ENCODE data around the gene BUD23. TPM values are rescaled to one million over a fixed set of nuclear protein-coding genes. Genes with fewer than 3 reads are reported as not detected.

The BUD23 gene
- total and polyA plus RNA-seq, 9 of the 15 experiments (the other 6 are each of a cell fraction or from before 2014, with no cell fraction given): 79.5 to 270 (median 150) TPM

DNA sequence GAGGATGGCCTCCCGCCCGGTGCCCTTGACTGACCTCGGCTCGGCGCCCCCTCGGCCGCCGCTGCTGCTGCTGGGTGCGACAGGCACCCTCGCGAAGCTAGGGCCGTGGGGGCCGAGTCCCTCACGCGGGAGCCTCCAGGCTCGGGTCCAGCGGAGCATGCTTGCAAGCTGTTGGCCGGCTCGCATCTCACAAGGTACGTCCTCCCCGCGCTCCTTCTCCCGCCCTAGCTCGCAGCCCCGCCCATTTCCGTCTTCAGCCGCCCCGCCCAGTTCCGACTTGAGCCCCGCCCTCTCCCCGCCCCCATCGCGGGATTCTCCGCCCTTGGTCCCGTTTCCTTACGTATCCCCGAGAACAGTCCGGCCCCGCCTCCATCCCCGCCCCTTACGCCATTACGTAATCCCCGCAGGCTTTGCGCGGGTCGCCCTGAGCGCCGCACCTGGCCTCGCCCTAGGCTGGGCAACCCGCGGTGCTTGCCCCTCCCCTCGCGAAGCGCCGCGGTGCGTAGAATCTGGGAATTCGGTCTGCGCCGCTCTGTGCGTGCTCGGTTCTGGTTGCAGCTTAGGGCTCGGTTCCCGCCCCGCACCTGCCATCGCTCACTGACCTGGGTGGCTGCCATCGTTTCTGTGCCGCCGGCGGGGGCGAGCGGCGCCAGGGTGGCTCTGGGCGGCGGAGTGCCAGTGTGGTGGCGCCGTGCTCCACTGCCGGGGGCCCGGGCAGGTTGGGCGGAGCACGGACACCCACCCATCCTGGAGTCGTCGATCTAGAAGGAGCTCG is 55.4 kb downstream of the BUD23 start, which contains the start of gene ABHD11 (continued):
- TF ChIP-seq MYC (IDR thresholded peaks at IDR 0.05; ENCODE audit: low read depth, low read length): peak; percentile 75
- TF ChIP-seq MYC (CRISPR knock-in tag; IDR thresholded peaks at IDR 0.05; ENCODE audit: borderline replicate concordance, low read depth): no peak
- peak; percentile 63; the same call in 1 of the 2 replicates for TF ChIP-seq HMGXB4 (CRISPR knock-in tag; IDR thresholded peaks at IDR 0.05)
- TF ChIP-seq ZNF695 (CRISPR knock-in tag; IDR thresholded peaks at IDR 0.05): peak; percentile 49; the same call in 1 of the 2 replicates
- 0 out of 2 replicates have a peak, but pooled peaks have one; percentile 39 for TF ChIP-seq ZNF431 (CRISPR knock-in tag; IDR thresholded peaks at IDR 0.05)
- TF ChIP-seq, protein P1, sequence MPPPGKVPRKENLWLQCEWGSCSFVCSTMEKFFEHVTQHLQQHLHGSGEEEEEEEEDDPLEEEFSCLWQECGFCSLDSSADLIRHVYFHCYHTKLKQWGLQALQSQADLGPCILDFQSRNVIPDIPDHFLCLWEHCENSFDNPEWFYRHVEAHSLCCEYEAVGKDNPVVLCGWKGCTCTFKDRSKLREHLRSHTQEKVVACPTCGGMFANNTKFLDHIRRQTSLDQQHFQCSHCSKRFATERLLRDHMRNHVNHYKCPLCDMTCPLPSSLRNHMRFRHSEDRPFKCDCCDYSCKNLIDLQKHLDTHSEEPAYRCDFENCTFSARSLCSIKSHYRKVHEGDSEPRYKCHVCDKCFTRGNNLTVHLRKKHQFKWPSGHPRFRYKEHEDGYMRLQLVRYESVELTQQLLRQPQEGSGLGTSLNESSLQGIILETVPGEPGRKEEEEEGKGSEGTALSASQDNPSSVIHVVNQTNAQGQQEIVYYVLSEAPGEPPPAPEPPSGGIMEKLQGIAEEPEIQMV (tag; conservative IDR thresholded peaks at IDR 0.05; ENCODE audit: low read depth): no peak
- no peak for TF ChIP-seq ETV6 (IDR thresholded peaks at IDR 0.05; ENCODE audit: borderline replicate concordance in 1 of 2, low read depth in 2 of 2, low read length in 1 of 2)
- TF ChIP-seq ETV6 (CRISPR knock-in tag; IDR thresholded peaks at IDR 0.05; ENCODE audit: borderline replicate concordance): no peak; the same call in 1 of the 2 replicates
- 0 out of 4 replicates have a peak, but pooled peaks of 1 of the 2 experiments have one; percentile 36 for TF ChIP-seq ZMIZ1 (IDR thresholded peaks at IDR 0.05; ENCODE audit: low read depth in 2 of 2, low read length in 2 of 2)
- TF ChIP-seq, protein P2, sequence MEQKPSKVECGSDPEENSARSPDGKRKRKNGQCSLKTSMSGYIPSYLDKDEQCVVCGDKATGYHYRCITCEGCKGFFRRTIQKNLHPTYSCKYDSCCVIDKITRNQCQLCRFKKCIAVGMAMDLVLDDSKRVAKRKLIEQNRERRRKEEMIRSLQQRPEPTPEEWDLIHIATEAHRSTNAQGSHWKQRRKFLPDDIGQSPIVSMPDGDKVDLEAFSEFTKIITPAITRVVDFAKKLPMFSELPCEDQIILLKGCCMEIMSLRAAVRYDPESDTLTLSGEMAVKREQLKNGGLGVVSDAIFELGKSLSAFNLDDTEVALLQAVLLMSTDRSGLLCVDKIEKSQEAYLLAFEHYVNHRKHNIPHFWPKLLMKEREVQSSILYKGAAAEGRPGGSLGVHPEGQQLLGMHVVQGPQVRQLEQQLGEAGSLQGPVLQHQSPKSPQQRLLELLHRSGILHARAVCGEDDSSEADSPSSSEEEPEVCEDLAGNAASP (IDR thresholded peaks at IDR 0.05): no peak
- TF ChIP-seq ZNF23 (CRISPR knock-in tag; IDR thresholded peaks at IDR 0.05): no peak
- TF ChIP-seq GTF2F1 (IDR thresholded peaks at IDR 0.05; ENCODE audit: low read depth, low read length): no peak; the same call in 1 of the 2 replicates
- no peak for TF ChIP-seq NR2C1 (IDR thresholded peaks at IDR 0.05)
- TF ChIP-seq NR2C1 (tag; IDR thresholded peaks at IDR 0.05): no peak
- no peak for TF ChIP-seq ZNF408 (CRISPR knock-in tag; IDR thresholded peaks at IDR 0.05; ENCODE audit: low read depth)
- no peak for TF ChIP-seq MTA2 (IDR thresholded peaks at IDR 0.05; ENCODE audit: low read depth)
